Testis (tissue), 2 donors: ENCODE data around the gene ZNF576.

Experiments
- CTCF ChIP-seq, 3 experiments: fragments of 450-650 bp in 2 of 3; fragments of 200-600 bp in 1 of 3; sonication (generic) in 1 of 3; IDR thresholded peaks; one replicate each; pipeline ENCODE4 v1.5.1; 2016 to 2019; ENCODE audit warnings: antibody characterized with exemption in 3 of 3, mild to moderate bottlenecking in 2 of 3, moderate library complexity in 1 of 3
- POLR2A ChIP-seq: fragments of 450-650 bp; IDR thresholded peaks from one replicate; pipeline ENCODE4 v1.6.1; 2017; ENCODE audit warnings: antibody characterized with exemption, mild to moderate bottlenecking, moderate library complexity

GRCh38 chr19:43618921-43619261 lies 22.5 kb downstream of the ZNF576 start:
- TF ChIP-seq CTCF (IDR thresholded peaks at IDR 0.05): no peak
- TF ChIP-seq POLR2A: no peak
